Body of pancreas (tissue), 4 donors: Measurements from ENCODE around the gene UBE2N. TPM values are rescaled to one million over a fixed set of nuclear protein-coding genes. Genes with fewer than 3 reads are reported as not detected.
"Not testable (repeated sequence)": the region's sequence is repeated elsewhere in the genome, so short reads cannot be mapped to it uniquely, and the experiment has no call there.

Experiments used
- ATAC-seq: fragments of 150-250 bp; one replicate; pipeline ENCODE4 v1.9.1; 2016
- DNase-seq, 4 donors: peaks; one replicate each; pipeline ENCODE4 v3.0.0-alpha.2; 2019
- H3K27ac ChIP-seq, 4 donors: fragments of 200-600 bp; sonication (generic); 1 replicate in 3 of 4; 2 replicates in 1 of 4; pipeline versions ENCODE4 v1.5.1 to v1.6.1; 2016 to 2019; ENCODE audit warnings: mild to moderate bottlenecking in 1 of 4, mixed read lengths in 1 of 4, moderate library complexity in 1 of 4
- H3K27me3 ChIP-seq, 2 donors: fragments of 200-600 bp; sonication (generic); one replicate each; pipeline ENCODE4 v1.6.0; 2016; ENCODE audit warnings: mild to moderate bottlenecking in 1 of 2
- H3K36me3 ChIP-seq, 2 donors: fragments of 200-600 bp; sonication (generic); replicated peaks in 1 of 2; 2 replicates each; pipeline ENCODE4 v1.5.1; 2016; ENCODE audit warnings: low read depth in 2 of 2; ENCODE audit not compliant: insufficient read depth in 1 of 2
- H3K4me1 ChIP-seq: fragments of 200-600 bp; sonication (generic); one replicate; pipeline ENCODE4 v1.6.0; 2016
- H3K4me3 ChIP-seq, 2 donors: fragments of 200-600 bp; sonication (generic); 1 replicate in 1 of 2; 2 replicates in 1 of 2; pipeline ENCODE4 v1.5.1; 2016 to 2019
- H3K9me3 ChIP-seq, 3 donors: fragments of 200-600 bp; sonication (generic); 1 replicate in 2 of 3; 2 replicates in 1 of 3; pipeline ENCODE4 v1.5.1; 2016
- POLR2A ChIP-seq, 3 donors: fragments of 450-650 bp; IDR thresholded peaks; one replicate each; pipeline ENCODE4 v1.6.1; 2016; ENCODE audit warnings: antibody characterized with exemption in 3 of 3, mild to moderate bottlenecking in 2 of 3
- WGBS, 2 donors: methylation state at CpG; one replicate each; pipeline ENCODE4 v1.1.5; 2017; 5-methylcytosine and 5-hydroxymethylcytosine counted together
- intact Hi-C: fragments of 100-400 bp; cut with DNase I; formaldehyde crosslinking; loops from one replicate; pipeline ENCODE4 v1.15.1; 2023
- total RNA-seq, 2 donors: library from RNA; depleted of rRNA; stranded (reverse); fragments of >200 nt; gene quantifications; one replicate each; pipeline ENCODE4 v1.1.0, GENCODE V29; 2016
- TF ChIP-seq, protein P1 (sequence below), 7 experiments: fragments of 450-650 bp in 4 of 7; fragments of 200-600 bp in 3 of 7; sonication (generic) in 3 of 7; IDR thresholded peaks; one replicate each; pipeline ENCODE4 v1.5.1; 2016 to 2019; ENCODE audit warnings: antibody characterized with exemption in 7 of 7

Gene UBE2N
- total RNA-seq, 2 donors from 2014 or later, result 6.9 to 11.2 TPM

DNA sequence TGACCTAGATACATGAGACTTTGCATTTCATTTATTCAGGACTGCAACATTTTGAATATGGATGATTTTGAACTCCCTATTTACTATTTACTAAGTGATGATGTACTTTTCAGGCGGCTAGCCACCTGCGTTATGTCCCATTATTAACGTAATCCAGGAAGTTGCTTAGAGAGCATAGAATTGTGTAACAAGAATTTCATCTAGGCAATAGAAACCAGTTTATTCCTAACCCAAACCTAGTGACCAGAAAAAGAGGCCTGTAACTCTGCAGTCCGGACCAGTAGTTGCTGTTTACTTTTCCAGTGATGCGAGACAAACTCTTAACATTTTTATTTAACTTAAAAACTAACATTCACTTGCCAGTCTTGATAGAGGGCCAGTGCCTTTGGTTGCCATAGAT lies 51.7 kb downstream of the UBE2N start:
- Histone ChIP-seq H3K4me3 (no peak overlapping the region), H3K27me3 (no peaks in the 10 kb centered on the region), H3K4me1 (peaks cover 54% of the 10 kb centered on the region), H3K36me3 (no peaks in the 10 kb centered on the region), H3K27ac (peak overlapping the region in 3 of 4 donors; percentile 4 to 40 (median 35)), H3K9me3 (no peaks in the 10 kb centered on the region)
- TF ChIP-seq, protein P1, sequence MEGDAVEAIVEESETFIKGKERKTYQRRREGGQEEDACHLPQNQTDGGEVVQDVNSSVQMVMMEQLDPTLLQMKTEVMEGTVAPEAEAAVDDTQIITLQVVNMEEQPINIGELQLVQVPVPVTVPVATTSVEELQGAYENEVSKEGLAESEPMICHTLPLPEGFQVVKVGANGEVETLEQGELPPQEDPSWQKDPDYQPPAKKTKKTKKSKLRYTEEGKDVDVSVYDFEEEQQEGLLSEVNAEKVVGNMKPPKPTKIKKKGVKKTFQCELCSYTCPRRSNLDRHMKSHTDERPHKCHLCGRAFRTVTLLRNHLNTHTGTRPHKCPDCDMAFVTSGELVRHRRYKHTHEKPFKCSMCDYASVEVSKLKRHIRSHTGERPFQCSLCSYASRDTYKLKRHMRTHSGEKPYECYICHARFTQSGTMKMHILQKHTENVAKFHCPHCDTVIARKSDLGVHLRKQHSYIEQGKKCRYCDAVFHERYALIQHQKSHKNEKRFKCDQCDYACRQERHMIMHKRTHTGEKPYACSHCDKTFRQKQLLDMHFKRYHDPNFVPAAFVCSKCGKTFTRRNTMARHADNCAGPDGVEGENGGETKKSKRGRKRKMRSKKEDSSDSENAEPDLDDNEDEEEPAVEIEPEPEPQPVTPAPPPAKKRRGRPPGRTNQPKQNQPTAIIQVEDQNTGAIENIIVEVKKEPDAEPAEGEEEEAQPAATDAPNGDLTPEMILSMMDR (IDR thresholded peaks at IDR 0.05), result no peak
- TF ChIP-seq POLR2A (IDR thresholded peaks at IDR 0.05), result no peak
- DNase-seq, result no peak
- ATAC-seq, result no peak
- intact Hi-C loops, result loop anchor here (10.0 kb wide), 1 partner anchor 405 kb away; no protein-coding TSS in a partner anchor
- WGBS, 2 donors, result 29 to 32% methylated on average over 5 of the region's 5 CpGs

DNA sequence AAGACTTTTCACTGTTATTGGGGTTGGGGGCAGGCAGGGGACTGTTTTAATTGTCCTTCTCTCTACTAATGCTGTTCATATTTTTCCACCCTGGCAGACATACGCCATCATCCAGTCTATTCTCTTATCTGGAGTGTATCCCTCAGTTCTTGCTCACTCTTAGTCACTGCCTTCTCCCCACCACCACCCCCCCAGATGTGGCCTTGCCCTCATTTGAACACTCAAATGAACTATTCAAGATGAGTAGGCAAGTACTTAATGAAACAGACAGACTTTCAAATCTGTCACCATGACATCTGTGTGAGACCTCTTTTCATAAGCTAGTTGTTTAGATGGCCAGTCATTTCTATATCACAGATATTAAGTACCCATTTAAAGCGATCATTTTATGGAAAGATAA lies 54.0 kb downstream of the UBE2N start:
- H3K9me3 ChIP-seq, result no peaks in the 10 kb centered on the region
- TF ChIP-seq POLR2A (IDR thresholded peaks at IDR 0.05), result no peak
- TF ChIP-seq, protein P1 (IDR thresholded peaks at IDR 0.05), result no peak
- no peak overlapping the region for H3K4me3 ChIP-seq
- WGBS, 2 donors, result 79 to 89% methylated on average over 2 of the region's 2 CpGs
- ATAC-seq (no peak), DNase-seq (no peak)
- intact Hi-C loops, result no loop called here
- no peaks in the 10 kb centered on the region for H3K27me3 ChIP-seq
- H3K27ac ChIP-seq, result no peak overlapping the region
- peaks cover 62% of the 10 kb centered on the region for H3K4me1 ChIP-seq
- H3K36me3 ChIP-seq, result no peaks in the 10 kb centered on the region

DNA sequence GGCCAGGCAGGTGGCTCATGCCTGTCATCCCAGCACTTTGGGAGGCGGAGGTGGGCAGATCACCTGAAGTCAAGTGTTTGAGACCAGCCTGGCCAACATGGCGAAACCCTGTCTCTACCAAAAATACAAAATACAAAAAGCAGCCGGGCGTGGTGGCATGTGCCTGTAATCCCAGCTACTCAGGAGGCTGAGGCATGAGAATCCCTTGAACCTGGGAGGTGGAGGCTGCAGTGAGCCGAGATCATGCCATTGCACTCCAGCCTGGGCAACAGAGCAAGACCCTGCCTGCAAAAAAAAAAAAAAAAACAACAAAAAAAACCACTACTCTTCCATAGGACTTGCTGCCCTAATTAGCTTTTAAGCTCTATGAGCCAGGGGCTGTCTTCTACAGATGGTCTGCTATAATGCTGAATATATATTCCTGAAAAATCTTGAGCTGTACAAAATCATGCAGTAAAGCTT lies 59.7 kb downstream of the UBE2N start:
- ATAC-seq, H3K9me3 ChIP-seq, DNase-seq, H3K27me3 ChIP-seq, intact Hi-C loops, H3K4me3 ChIP-seq, H3K36me3 ChIP-seq: not testable (repeated sequence)
- H3K27ac ChIP-seq, result peak overlapping the region in 2 of 4 donors; percentile 95 to 96
- peaks cover 56% of the 10 kb centered on the region for H3K4me1 ChIP-seq
- WGBS, 2 donors, result 53 to 81% methylated on average over 5 of the region's 5 CpGs

DNA sequence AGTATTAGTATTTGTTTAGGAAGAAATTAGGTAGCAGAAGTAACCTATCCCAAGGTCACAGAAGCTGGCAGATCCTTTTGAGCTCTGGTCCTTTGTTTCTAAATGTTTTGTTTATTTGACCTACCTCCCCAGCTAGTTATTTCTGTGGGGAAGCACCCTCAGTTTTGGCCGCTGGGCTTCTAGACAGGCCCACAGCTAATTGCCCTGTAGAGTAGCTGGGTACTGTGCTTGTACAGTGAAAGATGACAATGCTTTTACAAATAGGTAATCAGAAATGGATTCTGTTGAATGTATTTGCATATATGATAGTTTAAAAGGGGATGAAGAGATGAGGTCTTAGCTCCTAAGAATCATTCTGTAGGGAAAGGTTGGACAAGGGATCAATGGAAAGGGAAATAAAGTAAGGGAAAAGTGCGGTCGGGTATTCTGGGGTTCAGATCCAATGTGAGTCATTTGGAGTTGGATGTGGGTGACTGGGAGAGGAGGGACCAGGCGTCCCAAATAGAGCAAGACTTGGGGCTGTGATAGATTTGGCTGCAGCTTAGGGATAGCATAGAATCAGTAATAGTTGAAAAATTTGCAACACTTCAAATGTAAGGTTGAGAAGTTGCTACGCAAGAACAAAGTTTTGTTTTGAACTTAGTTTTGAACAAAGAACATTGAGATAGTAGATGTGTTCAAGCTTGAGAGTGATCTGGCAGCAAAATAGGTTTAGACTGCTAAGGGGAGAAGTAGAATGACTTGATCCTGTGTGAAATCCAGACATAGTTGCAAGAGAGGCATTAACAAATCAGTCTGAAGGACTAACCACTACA lies 60.4 kb downstream of the UBE2N start:
- no peak for ATAC-seq
- intact Hi-C loops, result no loop called here
- no peak for DNase-seq
- no peak overlapping the region for H3K4me3 ChIP-seq
- no peaks in the 10 kb centered on the region for H3K36me3 ChIP-seq
- no peaks in the 10 kb centered on the region for H3K27me3 ChIP-seq
- peak overlapping the region in 3 of 4 donors; percentile 48 to 96 (median 95) for H3K27ac ChIP-seq
- H3K9me3 ChIP-seq, result no peaks in the 10 kb centered on the region
- peaks cover 62% of the 10 kb centered on the region for H3K4me1 ChIP-seq
- 39 to 52% methylated on average over 5 of the region's 5 CpGs for WGBS, 2 donors
- no peak for TF ChIP-seq POLR2A (IDR thresholded peaks at IDR 0.05)
- TF ChIP-seq, protein P1 (IDR thresholded peaks at IDR 0.05), result no peak

DNA sequence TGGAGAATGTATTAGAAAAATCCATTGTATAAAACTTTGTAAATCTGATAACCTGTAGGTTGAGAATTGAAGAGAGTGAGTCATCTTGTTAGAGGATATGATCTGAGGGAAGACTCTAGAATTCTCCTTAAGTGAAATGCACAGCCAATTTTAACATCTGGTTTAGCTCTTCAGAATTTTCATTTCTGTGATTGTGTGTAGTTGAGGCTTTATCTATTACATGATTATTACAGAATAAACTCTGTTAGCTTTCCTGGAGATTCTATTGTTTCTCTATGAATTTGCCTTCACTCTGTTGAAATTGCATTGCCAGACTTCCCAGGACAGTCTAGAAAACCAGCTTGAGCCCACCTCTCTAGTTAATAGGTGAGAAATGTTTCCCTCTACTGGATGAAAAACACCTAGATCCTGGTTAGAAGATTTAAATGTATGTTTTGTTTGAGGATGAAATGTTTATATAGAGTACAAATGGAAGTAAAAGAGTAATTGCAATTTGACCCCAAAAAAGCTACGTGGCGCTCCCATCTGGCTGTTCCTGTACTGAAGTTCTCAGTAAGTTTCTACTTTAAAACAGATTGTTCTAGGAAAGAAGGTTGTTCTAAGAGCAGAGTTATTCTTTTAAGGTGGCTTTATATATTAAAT lies 61.1 kb downstream of the UBE2N start:
- DNase-seq, result no peak
- peak overlapping the region in 1 of 2 donors; percentile 97 for H3K4me3 ChIP-seq
- H3K4me1 ChIP-seq, result peaks cover 63% of the 10 kb centered on the region
- ATAC-seq, result no peak
- 33 to 34% methylated on average over 2 of the region's 2 CpGs for WGBS, 2 donors
- no peaks in the 10 kb centered on the region for H3K36me3 ChIP-seq
- TF ChIP-seq POLR2A (IDR thresholded peaks at IDR 0.05), result no peak
- TF ChIP-seq, protein P1 (IDR thresholded peaks at IDR 0.05), result peak in 4 of 7 experiments; percentile 12 to 31 (median 20)
- H3K27me3 ChIP-seq, result no peaks in the 10 kb centered on the region
- peak overlapping the region in 3 of 4 donors; percentile 48 to 96 (median 95) for H3K27ac ChIP-seq
- no peaks in the 10 kb centered on the region for H3K9me3 ChIP-seq
- intact Hi-C loops, result no loop called here
